GM06990 (cell line): ENCODE data around the gene JAK3.
"Not testable (repeated sequence)": the region's sequence is repeated elsewhere in the genome, so short reads cannot be mapped to it uniquely, and the experiment has no call there.

Source experiments
- DNase-seq: peaks from one replicate; pipeline ENCODE4 v3.0.0-alpha.2; 2011; ENCODE audit not compliant: insufficient read length; ENCODE audit errors: extremely low read depth
- H3K27me3 ChIP-seq: replicated peaks from 2 replicates; pipeline ENCODE4 v1.6.0; 2011; ENCODE audit warnings: low read length; ENCODE audit not compliant: control insufficient read depth, insufficient read depth
- H3K36me3 ChIP-seq: 2 replicates; pipeline ENCODE4 v1.5.1; 2011; ENCODE audit warnings: low read length; ENCODE audit not compliant: control insufficient read depth, insufficient read depth
- H3K4me3 ChIP-seq: replicated peaks from 2 replicates; pipeline ENCODE4 v1.5.1; 2011; ENCODE audit warnings: low read depth, mild to moderate bottlenecking, control low read depth, low read length
- CTCF ChIP-seq: IDR thresholded peaks from 2 replicates; pipeline ENCODE4 v1.5.1; 2011; ENCODE audit warnings: low read length, control low read depth, mild to moderate bottlenecking, inconsistent platforms; ENCODE audit not compliant: insufficient read depth, poor library complexity, severe bottlenecking

JAK3 gene

DNA sequence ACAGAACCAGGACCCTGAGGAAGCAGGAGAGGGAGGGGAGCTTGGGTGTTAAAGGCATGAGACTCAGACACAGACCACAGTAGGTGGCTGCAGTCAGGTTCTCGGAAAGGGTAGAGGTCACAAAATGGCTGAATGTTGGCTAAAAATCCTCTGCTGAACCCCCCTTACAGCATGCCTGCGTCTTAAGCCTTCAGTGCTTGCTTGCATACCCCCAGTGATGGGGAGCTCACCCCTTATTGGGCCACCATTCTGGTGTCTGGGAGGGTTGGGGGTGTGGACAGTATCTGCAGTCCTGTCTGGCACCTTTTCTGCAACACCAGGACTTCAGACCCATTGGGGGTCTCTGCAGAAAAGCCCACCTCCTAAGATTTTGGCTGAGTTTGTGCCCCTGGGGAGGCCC lies 67.0 kb downstream of the JAK3 start:
- DNase-seq, result no peak
- peaks cover 9% of the 10 kb centered on the region for H3K36me3 ChIP-seq
- H3K4me3 ChIP-seq, result no peak overlapping the region
- H3K27me3 ChIP-seq, result no peaks in the 10 kb centered on the region
- no peak for TF ChIP-seq CTCF

DNA sequence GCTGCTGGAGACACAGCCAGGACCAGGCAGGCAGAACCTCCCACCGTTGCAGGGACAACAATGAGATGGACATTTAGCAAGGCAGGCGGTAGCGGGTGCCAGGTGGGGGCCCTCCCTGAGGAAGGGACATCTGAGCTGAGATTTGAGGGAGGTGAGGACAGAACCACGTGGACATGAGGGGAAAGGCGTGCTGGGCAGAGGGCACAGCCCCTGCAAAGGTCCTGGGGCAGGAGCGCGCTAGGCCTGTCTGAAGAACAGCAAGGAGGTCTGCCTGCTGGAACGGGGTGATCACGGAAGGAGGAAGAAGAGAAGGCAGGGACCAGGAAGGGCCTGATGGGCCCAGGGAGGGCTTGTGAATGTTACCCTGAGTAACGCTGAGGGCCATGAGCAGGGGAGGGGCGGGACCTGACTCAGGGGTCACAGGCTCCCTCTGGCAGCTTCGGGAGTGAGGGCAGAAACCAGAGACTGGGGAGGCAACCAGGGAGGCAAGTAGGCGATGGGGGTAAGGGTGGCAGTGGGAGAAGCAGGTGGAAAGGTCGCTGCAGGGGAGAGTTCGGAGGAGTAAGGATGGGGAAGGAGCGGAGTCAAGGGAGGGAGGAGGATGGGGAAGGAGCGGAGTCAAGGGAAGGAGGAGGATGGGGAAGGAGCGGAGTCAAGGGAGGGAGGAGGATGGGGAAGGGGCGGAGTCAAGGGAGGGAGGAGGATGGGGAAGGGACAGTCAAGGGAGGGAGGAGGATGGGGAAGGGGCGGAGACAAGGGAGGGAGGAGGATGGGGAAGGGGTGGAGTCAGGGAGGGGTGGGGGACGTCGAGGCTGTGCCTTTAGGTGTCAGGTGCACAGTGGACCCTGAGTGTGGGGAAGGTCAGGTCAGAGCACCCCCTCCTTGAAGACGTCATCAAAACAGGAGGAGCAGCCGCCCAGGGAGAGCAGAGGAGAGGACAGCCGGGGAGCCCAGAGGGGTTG lies 68.5 kb downstream of the JAK3 start:
- Histone ChIP-seq H3K27me3 (no peaks in the 10 kb centered on the region), H3K4me3 (no peak overlapping the region), H3K36me3 (peaks cover 9% of the 10 kb centered on the region)
- TF ChIP-seq CTCF, result no peak
- DNase-seq, result no peak

DNA sequence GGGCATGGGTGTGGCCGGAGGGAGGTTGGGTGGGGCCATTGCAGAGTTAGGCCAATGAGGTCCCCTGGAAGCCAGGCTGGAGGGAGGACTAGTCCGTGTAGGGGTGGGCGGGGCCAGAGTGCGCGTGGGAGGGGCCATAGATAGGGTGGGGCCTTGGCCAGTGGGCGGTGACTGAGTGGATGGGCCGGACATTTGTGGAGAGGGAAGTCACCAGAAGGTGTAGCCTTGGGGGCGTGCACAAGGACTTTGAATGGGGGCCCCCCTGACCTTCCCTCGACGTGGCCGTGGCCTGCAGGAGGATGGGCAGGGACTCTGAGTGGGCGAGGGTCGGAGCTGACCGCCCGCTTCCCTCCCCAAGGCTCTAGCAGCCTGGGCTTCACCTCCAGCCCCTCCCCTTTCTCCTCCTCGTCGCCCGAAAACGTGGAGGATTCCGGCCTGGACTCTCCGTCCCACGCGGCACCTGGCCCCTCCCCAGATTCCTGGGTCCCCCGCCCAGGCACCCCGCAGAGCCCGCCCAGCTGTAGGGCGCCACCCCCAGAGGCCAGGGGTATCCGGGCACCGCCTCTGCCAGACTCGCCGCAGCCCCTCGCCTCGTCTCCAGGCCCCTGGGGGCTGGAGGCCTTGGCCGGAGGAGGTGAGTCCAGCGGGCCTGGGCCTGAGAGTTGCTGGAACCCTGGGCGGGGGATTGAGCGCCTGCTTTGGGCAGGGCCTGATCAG lies 69.4 kb downstream of the JAK3 start:
- peaks cover 9% of the 10 kb centered on the region for H3K36me3 ChIP-seq
- H3K4me3 ChIP-seq, result no peak overlapping the region
- DNase-seq, result peak; percentile 77

DNA sequence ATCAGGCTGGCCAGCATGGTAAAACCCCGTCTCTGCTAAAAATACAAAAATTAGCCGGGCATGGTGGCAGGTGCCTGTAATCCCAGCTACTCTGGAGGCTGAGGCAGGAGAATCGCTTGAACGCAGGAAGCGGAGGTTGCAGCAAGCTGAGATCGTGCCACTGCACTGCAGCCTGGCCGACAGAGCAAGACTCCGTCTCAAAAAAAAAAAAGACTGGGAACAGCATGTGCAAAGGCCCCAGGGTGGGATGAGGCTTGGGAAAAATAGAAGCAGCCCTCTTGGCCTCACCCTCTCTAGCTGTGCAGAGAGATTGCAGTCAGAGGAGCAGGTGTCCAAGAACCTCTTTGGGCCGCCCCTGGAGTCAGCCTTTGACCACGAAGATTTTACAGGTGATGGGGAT lies 69.9 kb downstream of the JAK3 start:
- not testable (repeated sequence) for H3K27me3 ChIP-seq, H3K4me3 ChIP-seq

More for the DNA sequence above, 69.4 kb downstream of the JAK3 start:
- H3K27me3 ChIP-seq, result no peaks in the 10 kb centered on the region
- TF ChIP-seq CTCF, result no peak

GRCh38 chr19:17775991-17776803 lies 71.6 kb downstream of the JAK3 start:
- H3K4me3 ChIP-seq, result peak overlapping the region; percentile 29; the same call in 1 of the 2 replicates
- peaks cover 15% of the 10 kb centered on the region for H3K36me3 ChIP-seq
- no peaks in the 10 kb centered on the region for H3K27me3 ChIP-seq
- peak; percentile 91 for DNase-seq
- no peak for TF ChIP-seq CTCF

More for the DNA sequence above, 69.9 kb downstream of the JAK3 start:
- DNase-seq, H3K36me3 ChIP-seq: not testable (repeated sequence)
